ENCODE results near the gene PLXNB2. TPM values are rescaled to one million over a fixed set of nuclear protein-coding genes. Genes with fewer than 3 reads are reported as not detected.

PLXNB2 gene
- total RNA-seq, 3 donors from 2014 or later (not counting 1 experiment from before 2014, with no cell fraction given): 6.0 to 34.7 (median 18.9) TPM

DNA sequence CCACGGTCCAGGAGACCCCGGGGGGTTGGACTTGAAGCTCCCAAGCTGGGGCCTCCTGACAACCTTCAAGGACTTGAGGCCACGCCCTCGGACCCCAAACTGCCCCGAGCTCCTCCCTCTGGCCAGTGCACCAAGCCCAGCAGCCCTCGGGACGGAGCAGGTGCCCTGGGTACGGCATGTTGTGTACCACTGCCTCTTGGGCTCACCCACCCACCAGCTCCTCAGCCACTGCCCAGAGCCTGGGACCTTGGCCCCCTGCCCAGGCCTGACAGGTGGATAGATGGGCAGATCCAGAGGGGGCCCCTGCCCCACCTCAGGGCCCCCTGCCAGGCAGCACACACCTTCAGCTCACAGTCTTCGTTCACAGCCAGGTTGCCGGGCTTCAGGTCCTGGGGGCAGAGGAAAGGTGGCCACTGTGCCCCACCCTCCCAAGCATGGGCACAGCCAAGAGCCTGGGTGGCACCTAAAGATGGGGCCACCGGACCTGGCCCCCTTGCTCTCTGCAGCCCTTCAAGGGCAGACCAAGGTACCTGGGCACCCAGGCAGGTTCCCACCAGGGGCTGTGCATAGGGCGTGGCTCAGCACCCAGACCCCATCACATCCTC lies 51.1 kb downstream of the PLXNB2 start:
- Mint-ChIP-seq H3K4me3 (no peak overlapping the region), H3K9me3 (no peaks in the 10 kb centered on the region), H3K4me1 (peaks cover 0 to 9% of the 10 kb centered on the region in 2 donors), H3K36me3 (no peaks in the 10 kb centered on the region), H3K27ac (no peak overlapping the region), H3K27me3 (ENCODE audit: low read depth in 2 of 2) (peaks cover 0 to 6% of the 10 kb centered on the region in 2 donors)
- intact Hi-C loops (cut with micrococcal nuclease): no loop called here
- peaks cover 14% of the 10 kb centered on the region for H3K4me1 ChIP-seq (ENCODE audit: control insufficient read depth, insufficient read depth, low read length)
- no peak for ATAC-seq
- no peaks in the 10 kb centered on the region for H3K36me3 ChIP-seq (ENCODE audit: control insufficient read depth, insufficient read depth, low read length)
- H3K4me3 ChIP-seq (ENCODE audit: low read length): no peak overlapping the region
- no peak overlapping the region for H3K27ac ChIP-seq (ENCODE audit: low read length)
- no peaks in the 10 kb centered on the region for H3K9me3 ChIP-seq (ENCODE audit: control insufficient read depth, insufficient read depth, low read length)
- DNase-seq: no peak
- no peak for TF ChIP-seq CTCF (IDR thresholded peaks at IDR 0.05)
- H3K27me3 ChIP-seq (ENCODE audit: control insufficient read depth, insufficient read depth, low read length): peaks cover 4% of the 10 kb centered on the region
- WGBS (ENCODE audit: insufficient coverage): 92% methylated on average over 12 of the region's 12 CpGs

- intact Hi-C loops (cut with micrococcal nuclease): no loop called here
- H3K36me3 Mint-ChIP-seq: no peaks in the 10 kb centered on the region
- H3K4me3 ChIP-seq (ENCODE audit: low read length): no peak overlapping the region
- DNase-seq: no peak
- H3K27ac ChIP-seq (ENCODE audit: low read length): no peak overlapping the region
- no peaks in the 10 kb centered on the region for H3K9me3 ChIP-seq (ENCODE audit: control insufficient read depth, insufficient read depth, low read length)
- H3K4me1 ChIP-seq (ENCODE audit: control insufficient read depth, insufficient read depth, low read length): peaks cover 13% of the 10 kb centered on the region
- H3K27ac Mint-ChIP-seq: no peak overlapping the region
- H3K9me3 Mint-ChIP-seq: no peaks in the 10 kb centered on the region
- peaks cover 1% of the 10 kb centered on the region for H3K27me3 ChIP-seq (ENCODE audit: control insufficient read depth, insufficient read depth, low read length)
- 89% methylated on average over 17 of the region's 17 CpGs for WGBS (ENCODE audit: insufficient coverage)
- H3K36me3 ChIP-seq (ENCODE audit: control insufficient read depth, insufficient read depth, low read length): no peaks in the 10 kb centered on the region
- ATAC-seq: no peak
- TF ChIP-seq CTCF (IDR thresholded peaks at IDR 0.05): no peak
- peaks cover 0 to 9% of the 10 kb centered on the region in 2 donors for H3K4me1 Mint-ChIP-seq
- no peak overlapping the region for H3K4me3 Mint-ChIP-seq
- H3K27me3 Mint-ChIP-seq (ENCODE audit: low read depth in 2 of 2): peaks cover 0 to 6% of the 10 kb centered on the region in 2 donors
Measured at GRCh38 chr22:50255607-50256006, 51.8 kb downstream of the PLXNB2 start.

DNA sequence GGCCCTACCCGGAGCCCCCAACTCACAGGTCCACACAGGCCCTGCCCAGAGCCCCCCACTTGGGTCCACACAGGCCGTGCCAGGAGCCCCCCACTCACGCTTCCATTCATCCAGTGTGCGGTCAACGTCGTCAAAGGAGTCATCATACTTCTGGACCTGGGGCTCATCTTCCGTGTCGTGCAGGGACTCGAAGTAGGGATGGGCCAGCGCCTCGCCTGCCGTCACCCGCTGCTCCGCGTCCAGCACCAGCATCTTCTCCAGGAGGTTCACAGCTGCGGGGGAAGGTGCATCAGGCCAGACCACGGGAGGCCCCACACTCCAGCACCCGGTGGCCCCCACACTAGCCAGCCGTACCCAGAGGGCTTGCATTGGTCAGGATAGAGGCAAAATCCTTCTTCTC lies 52.3 kb downstream of the PLXNB2 start:
- Mint-ChIP-seq H3K27ac (no peak overlapping the region), H3K36me3 (no peaks in the 10 kb centered on the region), H3K27me3 (ENCODE audit: low read depth in 2 of 2) (peaks cover 0 to 6% of the 10 kb centered on the region in 2 donors), H3K4me1 (peaks cover 0 to 12% of the 10 kb centered on the region in 2 donors), H3K4me3 (no peak overlapping the region), H3K9me3 (no peaks in the 10 kb centered on the region)
- no peaks in the 10 kb centered on the region for H3K27me3 ChIP-seq (ENCODE audit: control insufficient read depth, insufficient read depth, low read length)
- intact Hi-C loops (cut with micrococcal nuclease): no loop called here
- ATAC-seq (no peak), DNase-seq (no peak)
- no peak overlapping the region for H3K27ac ChIP-seq (ENCODE audit: low read length)
- no peak for TF ChIP-seq CTCF (IDR thresholded peaks at IDR 0.05)
- H3K9me3 ChIP-seq (ENCODE audit: control insufficient read depth, insufficient read depth, low read length): no peaks in the 10 kb centered on the region
- H3K4me3 ChIP-seq (ENCODE audit: low read length): no peak overlapping the region
- WGBS (ENCODE audit: insufficient coverage): 90% methylated on average over 19 of the region's 19 CpGs
- H3K36me3 ChIP-seq (ENCODE audit: control insufficient read depth, insufficient read depth, low read length): no peaks in the 10 kb centered on the region
- peaks cover 17% of the 10 kb centered on the region for H3K4me1 ChIP-seq (ENCODE audit: control insufficient read depth, insufficient read depth, low read length)

DNA sequence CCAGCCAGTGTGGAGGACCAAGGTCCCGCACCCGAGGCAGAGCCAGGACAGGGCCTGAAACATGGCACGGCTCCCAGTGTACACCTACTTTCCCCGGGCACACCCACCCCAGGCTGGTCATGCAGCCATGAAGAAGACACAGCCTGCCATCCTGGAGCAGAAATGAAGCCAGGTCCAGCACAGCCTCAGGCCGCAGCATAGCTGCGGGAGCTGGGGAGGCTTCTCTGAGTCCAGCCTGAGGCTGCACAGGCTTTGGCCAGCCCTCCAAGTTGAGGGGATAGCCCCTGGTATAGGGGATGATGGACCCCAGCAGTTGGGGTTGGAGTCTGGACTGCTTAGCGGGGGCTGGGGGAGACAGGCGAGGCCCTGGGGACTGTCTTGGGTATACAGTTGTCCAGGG lies 53.5 kb downstream of the PLXNB2 start:
- 88% methylated on average over 8 of the region's 8 CpGs for WGBS (ENCODE audit: insufficient coverage)
- Histone ChIP-seq H3K27me3 (ENCODE audit: control insufficient read depth, insufficient read depth, low read length) (no peaks in the 10 kb centered on the region), H3K9me3 (ENCODE audit: control insufficient read depth, insufficient read depth, low read length) (no peaks in the 10 kb centered on the region), H3K27ac (ENCODE audit: low read length) (no peak overlapping the region), H3K36me3 (ENCODE audit: control insufficient read depth, insufficient read depth, low read length) (no peaks in the 10 kb centered on the region), H3K4me3 (ENCODE audit: low read length) (no peak overlapping the region), H3K4me1 (ENCODE audit: control insufficient read depth, insufficient read depth, low read length) (peaks cover 28% of the 10 kb centered on the region)
- H3K27me3 Mint-ChIP-seq (ENCODE audit: low read depth in 2 of 2): peaks cover 0 to 4% of the 10 kb centered on the region in 2 donors
- H3K27ac Mint-ChIP-seq: no peak overlapping the region
- H3K36me3 Mint-ChIP-seq: no peaks in the 10 kb centered on the region
- intact Hi-C loops (cut with micrococcal nuclease): loop anchor here (2.0 to 5.0 kb wide), 4 partner anchors 73 to 438 kb away; partner anchors contain the start of genes DENND6B and PPP6R2
- TF ChIP-seq CTCF (IDR thresholded peaks at IDR 0.05): no peak
- DNase-seq (no peak), ATAC-seq (no peak)
- peaks cover 0 to 17% of the 10 kb centered on the region in 2 donors for H3K4me1 Mint-ChIP-seq
- H3K9me3 Mint-ChIP-seq: no peaks in the 10 kb centered on the region
- H3K4me3 Mint-ChIP-seq: no peak overlapping the region

Data from natural killer cell (primary cell).